AG04450 (cell line): ENCODE data around the gene AHRR. TPM values are rescaled to one million over a fixed set of nuclear protein-coding genes. Genes with fewer than 3 reads are reported as not detected.

Experiments used
- CTCF ChIA-PET: fragments of 300-600, 350-600 bp; formaldehyde crosslinking; extraction: SDS; loops from one replicate; lab custom pipeline; 2022; ENCODE audit warnings: antibody characterized with exemption, inconsistent platforms; lab: Charles Lee
- POLR2A ChIA-PET: fragments of 350-600 bp; formaldehyde crosslinking; extraction: SDS; loops from one replicate; lab custom pipeline; 2021; ENCODE audit warnings: antibody characterized with exemption, inconsistent platforms; lab: Yijun Ruan, JAX
- DNase-seq: peaks from one replicate; pipeline ENCODE4 v3.0.0-alpha.2; 2011; ENCODE audit warnings: low read depth, low spot score
- H3K27ac ChIP-seq: one replicate; pipeline ENCODE4 v1.5.1; 2012; ENCODE audit warnings: low read depth, low read length, control low read depth
- H3K27me3 ChIP-seq: one replicate; pipeline ENCODE4 v1.6.0; 2012; ENCODE audit warnings: low read length; ENCODE audit not compliant: control insufficient read depth, insufficient read depth
- H3K4me3 ChIP-seq: 2 replicates; pipeline ENCODE4 v1.5.1; 2011; ENCODE audit warnings: mild to moderate bottlenecking, low read depth, low read length, control low read depth
- H3K9me3 ChIP-seq: 2 replicates; pipeline ENCODE4 v1.5.1; 2012; ENCODE audit warnings: low read length; ENCODE audit not compliant: control insufficient read depth, insufficient read depth
- polyA plus RNA-seq: library from polyadenylated mRNA; depleted of rRNA; stranded (reverse); fragments of >200 nt; gene quantifications from 2 replicates; pipeline ENCODE4 v1.2.3, GENCODE V29; 2011
- TF ChIP-seq, protein P1 (sequence below): IDR thresholded peaks from 2 replicates; pipeline ENCODE4 v1.5.1; 2011; ENCODE audit warnings: low read depth, low read length, control low read depth, inconsistent platforms

The AHRR gene
- polyA plus RNA-seq, 1 experiment = 22.3 TPM

DNA sequence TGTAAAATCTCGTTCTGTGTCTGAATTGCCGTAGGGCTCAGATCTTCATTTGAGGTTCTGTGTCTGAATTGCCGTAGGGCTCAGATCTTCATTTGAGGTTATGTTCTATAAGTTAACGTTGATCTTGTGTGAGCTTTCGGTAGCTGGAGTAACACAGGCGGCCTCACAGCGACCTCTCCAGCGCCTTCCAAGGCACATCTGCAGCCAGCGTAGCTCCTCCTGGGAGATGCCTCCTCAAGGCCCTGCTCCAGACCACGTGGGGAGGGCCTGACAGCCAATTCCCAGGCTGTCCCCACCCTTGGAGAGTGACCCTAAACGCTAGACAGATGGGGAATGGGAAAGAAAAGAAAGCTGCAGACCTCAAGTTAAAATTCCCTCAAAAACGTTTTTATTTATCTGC lies 8.7 kb upstream of the AHRR start:
- CTCF ChIA-PET = interaction anchor here (0.9 to 1.8 kb wide), 2 partner anchors 133 to 591 kb away, joined by 3 to 5 read pairs; no protein-coding TSS in a partner anchor
- H3K27ac ChIP-seq = no peak overlapping the region
- H3K4me3 ChIP-seq = no peak overlapping the region
- POLR2A ChIA-PET = no interaction called here
- TF ChIP-seq, protein P1, sequence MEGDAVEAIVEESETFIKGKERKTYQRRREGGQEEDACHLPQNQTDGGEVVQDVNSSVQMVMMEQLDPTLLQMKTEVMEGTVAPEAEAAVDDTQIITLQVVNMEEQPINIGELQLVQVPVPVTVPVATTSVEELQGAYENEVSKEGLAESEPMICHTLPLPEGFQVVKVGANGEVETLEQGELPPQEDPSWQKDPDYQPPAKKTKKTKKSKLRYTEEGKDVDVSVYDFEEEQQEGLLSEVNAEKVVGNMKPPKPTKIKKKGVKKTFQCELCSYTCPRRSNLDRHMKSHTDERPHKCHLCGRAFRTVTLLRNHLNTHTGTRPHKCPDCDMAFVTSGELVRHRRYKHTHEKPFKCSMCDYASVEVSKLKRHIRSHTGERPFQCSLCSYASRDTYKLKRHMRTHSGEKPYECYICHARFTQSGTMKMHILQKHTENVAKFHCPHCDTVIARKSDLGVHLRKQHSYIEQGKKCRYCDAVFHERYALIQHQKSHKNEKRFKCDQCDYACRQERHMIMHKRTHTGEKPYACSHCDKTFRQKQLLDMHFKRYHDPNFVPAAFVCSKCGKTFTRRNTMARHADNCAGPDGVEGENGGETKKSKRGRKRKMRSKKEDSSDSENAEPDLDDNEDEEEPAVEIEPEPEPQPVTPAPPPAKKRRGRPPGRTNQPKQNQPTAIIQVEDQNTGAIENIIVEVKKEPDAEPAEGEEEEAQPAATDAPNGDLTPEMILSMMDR = no peak
- H3K9me3 ChIP-seq = no peaks in the 10 kb centered on the region
- DNase-seq = no peak
- no peaks in the 10 kb centered on the region for H3K27me3 ChIP-seq

DNA sequence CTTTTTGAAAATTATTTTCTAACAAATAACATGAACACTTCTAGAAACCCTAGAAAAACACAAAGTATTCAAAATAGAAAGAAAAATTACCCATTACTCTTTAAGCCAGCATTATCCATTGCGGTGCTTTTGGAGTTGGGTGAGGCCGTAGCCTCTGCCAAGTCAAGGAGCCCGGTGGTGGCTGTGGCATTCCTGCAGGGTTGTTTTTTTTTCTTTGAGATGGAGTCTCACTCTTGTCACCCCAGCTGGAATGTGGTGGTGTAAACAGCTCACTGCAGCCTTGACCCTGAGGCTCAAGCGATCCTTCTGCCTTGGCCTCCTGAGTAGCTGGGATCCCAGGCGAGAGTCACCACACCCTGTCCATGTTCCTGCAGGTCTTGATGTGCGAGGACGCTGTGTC lies 8.2 kb upstream of the AHRR start:
- no peak for DNase-seq
- no peak overlapping the region for H3K4me3 ChIP-seq
- CTCF ChIA-PET = interaction anchor here (0.9 kb wide), 1 partner anchor 590 kb away, joined by 3 read pairs; no protein-coding TSS in a partner anchor

DNA sequence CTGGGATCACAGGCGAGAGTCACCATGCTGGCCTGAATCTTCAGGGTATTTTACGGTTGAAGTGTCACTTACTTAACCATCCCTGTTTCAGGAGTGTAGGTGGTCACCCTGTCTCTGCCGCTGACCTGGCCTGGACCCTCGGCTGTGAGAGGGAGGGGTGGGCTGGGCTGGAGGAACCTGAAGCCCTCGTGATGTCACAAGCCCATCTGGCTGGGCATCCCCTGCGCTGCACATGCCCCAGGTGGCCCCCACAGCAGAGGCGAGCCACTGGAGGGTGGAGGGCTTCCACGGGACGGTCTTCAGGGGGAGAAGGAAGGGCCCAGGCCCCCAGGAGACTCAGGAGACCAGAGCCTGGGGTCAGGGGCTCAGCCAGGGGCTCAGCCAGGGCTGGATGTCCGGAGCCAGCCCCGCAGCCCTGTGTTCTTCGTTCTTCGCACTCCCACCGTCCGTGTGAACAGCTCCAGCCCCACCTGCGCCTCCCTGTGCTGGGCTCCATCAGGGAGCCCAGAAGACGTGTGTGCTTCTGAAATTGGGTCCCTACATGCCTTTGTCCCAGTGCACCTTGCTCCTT lies 7.6 kb upstream of the AHRR start:
- Histone ChIP-seq H3K27ac (no peak overlapping the region), H3K27me3 (no peaks in the 10 kb centered on the region), H3K9me3 (no peaks in the 10 kb centered on the region), H3K4me3 (no peak overlapping the region)
- TF ChIP-seq, protein P1 = no peak
- ChIA-PET POLR2A (no interaction called here), CTCF (no interaction called here)
- DNase-seq = no peak

More for the DNA sequence above, 8.2 kb upstream of the AHRR start:
- H3K27ac ChIP-seq = no peak overlapping the region
- POLR2A ChIA-PET = no interaction called here
- TF ChIP-seq, protein P1 = no peak
- H3K9me3 ChIP-seq = no peaks in the 10 kb centered on the region
- no peaks in the 10 kb centered on the region for H3K27me3 ChIP-seq

DNA sequence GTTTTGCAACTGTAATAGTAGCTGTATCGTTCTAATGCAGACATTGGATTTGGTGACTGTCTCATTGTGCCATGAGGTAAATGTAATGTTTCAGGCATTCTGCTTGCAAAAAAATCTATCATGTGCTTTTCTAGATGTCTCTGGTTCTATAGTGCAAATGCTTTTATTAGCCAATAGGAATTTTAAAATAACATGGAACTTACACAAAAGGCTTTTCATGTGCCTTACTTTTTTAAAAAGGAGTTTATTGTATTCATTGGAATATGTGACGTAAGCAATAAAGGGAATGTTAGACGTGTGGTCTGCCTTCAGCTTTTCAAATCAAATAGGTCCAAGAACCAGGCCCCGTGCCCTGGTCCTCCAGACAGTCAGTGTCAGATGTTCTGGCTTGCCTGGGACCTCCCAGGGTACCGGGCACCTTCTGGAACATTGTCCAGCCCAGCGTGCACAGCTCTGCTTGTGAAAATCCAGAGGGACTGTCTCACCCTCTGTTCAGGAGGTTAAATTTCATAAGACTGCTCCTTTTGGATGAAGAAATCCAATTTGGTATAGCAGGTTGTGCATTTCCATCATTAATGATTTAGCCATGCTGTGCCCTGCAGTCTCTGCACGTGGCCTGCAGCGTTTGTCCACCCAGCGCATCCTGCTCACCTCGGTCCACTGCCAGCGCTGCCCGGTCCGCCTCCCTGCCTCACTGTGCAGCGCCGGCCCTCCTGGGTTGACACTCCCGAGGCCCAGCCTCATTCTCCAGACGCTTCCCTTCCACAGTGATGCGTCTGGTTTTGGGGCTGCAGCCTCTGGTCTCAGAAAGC lies 6.6 kb upstream of the AHRR start:
- no peak overlapping the region for H3K4me3 ChIP-seq
- no peaks in the 10 kb centered on the region for H3K27me3 ChIP-seq
- ChIA-PET POLR2A (no interaction called here), CTCF (interaction anchor here (1.1 to 3.6 kb wide), 2 partner anchors 122 to 609 kb away, joined by 3 to 31 read pairs; no protein-coding TSS in a partner anchor)
- TF ChIP-seq, protein P1 = no peak
- no peaks in the 10 kb centered on the region for H3K9me3 ChIP-seq
- DNase-seq = no peak
- H3K27ac ChIP-seq = no peak overlapping the region
